Mammary epithelial cell (primary cell): ENCODE results near the gene SPSB4.

Source experiments
- CTCF ChIP-seq, 2 donors: IDR thresholded peaks in 1 of 2; conservative IDR thresholded peaks in 1 of 2; 2 replicates each; pipeline ENCODE4 v1.5.1; 2011 to 2012; ENCODE audit warnings: inconsistent platforms in 2 of 2, low read length in 2 of 2, mild to moderate bottlenecking in 2 of 2, control low read depth in 1 of 2, low read depth in 1 of 2; ENCODE audit not compliant: insufficient read depth in 1 of 2; ENCODE audit errors: extremely low read depth in 1 of 2
- EZH2 ChIP-seq: IDR thresholded peaks from 2 replicates; pipeline ENCODE4 v1.6.1; 2012; ENCODE audit warnings: low read length, inconsistent platforms, borderline replicate concordance

DNA sequence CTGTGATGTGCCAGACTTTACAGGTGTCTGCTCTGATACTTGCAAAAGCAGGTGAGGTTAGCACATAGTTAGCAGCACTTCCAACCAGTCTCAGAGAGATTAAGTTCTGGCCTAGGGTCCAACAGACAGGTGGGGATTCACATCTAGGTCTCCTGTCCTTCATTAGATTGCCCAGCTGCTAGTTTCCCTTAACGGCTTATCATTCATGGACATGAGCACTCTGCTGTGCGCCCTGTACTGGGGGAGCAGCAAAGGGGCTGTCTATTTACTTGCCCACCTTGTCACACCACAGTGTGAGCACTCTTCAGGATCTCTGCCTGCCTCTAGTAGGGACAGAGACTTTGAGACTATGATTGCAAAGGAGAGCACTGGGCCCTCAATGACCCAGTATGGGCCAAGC, 8.7 kb downstream of the SPSB4 start:
- TF ChIP-seq CTCF (conservative IDR thresholded peaks at IDR 0.05 in 1 of 2, IDR thresholded peaks at IDR 0.05 in 1 of 2; ENCODE audit: extremely low read depth in 1 of 2, insufficient read depth in 1 of 2, low read depth in 1 of 2, low read length in 2 of 2) (no peak), EZH2 (no peak)
